GM10847 (cell line): Measurements from ENCODE around the gene AAMP.
A peak's percentile ranks its signal among the peaks of the same experiment; 100 is the strongest.

ENCODE experiments used
- POLR2A ChIP-seq: IDR thresholded peaks from 2 replicates; pipeline ENCODE4 v1.6.1; 2011; ENCODE audit not compliant: insufficient read length; ENCODE audit errors: extremely low read depth

AAMP gene

DNA sequence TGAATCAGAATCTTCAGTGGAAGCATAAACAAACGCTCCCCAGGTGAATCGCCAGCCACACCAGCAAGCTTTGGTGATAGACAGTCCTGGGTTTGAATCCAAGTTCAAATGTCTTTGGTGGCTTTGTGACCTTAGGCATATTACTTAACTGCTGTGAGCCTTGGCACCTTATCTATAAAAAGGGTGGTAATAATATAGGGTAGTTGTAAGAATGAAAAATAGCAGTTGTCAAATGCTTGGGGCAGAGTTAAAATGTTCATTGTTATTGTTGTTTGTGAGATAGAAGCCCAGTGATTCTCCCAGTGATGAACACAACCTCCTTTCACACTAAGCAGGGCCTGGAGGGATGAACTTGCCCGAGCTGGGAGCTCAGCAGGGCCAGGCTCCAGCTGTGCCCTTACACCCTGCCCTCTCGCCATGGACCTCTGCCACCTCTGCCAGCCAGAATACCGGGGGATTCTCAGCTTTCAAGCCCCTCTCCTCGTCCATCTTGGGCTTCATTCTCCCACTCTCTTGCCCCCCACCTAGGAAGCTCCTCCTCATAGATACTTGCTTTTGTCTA lies 28.5 kb upstream of the AAMP start:
- TF ChIP-seq POLR2A = no peak

DNA sequence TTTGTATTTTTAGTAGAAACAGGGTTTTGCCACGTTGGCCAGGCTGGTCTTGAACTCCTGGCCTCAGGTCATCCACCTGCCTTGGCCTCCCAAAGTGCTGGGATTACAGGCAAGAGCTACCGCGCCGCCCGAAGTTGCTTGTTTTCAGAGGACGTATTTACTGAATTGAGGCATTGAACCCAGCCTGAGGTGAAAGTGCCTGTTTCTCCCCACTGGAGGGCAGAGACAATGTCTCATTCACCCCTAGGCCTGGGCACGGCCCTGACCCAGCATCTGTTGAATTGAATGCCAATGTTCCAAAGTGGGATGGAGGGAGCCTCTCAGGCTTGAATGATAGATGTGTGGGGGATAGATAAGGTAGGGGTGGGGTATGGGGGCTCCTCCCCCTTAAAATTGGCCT lies 26.9 kb upstream of the AAMP start:
- TF ChIP-seq POLR2A = no peak

DNA sequence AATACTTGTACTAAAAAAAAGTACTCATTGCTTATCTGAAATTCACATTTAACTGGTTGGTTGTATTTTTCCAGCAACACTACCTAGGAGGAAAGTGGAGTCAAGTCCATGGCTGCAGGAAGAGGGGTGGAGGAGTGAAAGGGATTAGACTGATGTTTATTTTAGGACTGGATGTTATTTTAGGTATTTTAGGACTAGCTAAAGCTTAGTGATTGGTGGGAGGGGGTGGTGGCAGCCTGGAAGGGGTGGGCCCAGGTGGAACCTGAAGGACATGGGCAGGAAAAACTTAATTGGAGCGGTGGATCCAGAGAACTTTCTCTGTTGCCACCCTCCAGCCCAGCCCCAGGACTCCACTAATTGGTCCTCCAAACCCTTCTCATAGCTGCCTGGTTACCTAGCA lies 26.3 kb upstream of the AAMP start:
- TF ChIP-seq POLR2A = no peak

DNA sequence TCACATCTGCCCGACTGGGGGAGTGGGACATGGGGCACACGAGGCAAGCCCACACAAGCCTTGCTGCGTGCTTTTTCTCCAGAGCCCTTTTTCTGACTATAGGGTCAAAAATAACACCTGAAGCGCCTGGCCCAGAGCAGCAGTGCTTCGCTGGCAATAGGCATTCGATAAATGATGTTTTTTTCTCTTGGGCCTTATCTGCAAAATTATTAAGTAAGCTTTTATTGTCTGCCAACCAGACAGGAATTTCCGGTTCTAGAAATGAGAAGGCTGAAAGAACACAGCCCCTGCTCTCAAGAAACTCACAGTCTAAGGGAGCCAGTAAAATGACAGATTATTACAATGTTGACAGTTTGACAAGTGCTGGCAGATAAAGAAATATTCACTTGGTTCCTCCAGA lies 25.1 kb upstream of the AAMP start:
- no peak for TF ChIP-seq POLR2A

GRCh38 chr2:218294430-218295022 lies 24.6 kb upstream of the AAMP start:
- no peak for TF ChIP-seq POLR2A

DNA sequence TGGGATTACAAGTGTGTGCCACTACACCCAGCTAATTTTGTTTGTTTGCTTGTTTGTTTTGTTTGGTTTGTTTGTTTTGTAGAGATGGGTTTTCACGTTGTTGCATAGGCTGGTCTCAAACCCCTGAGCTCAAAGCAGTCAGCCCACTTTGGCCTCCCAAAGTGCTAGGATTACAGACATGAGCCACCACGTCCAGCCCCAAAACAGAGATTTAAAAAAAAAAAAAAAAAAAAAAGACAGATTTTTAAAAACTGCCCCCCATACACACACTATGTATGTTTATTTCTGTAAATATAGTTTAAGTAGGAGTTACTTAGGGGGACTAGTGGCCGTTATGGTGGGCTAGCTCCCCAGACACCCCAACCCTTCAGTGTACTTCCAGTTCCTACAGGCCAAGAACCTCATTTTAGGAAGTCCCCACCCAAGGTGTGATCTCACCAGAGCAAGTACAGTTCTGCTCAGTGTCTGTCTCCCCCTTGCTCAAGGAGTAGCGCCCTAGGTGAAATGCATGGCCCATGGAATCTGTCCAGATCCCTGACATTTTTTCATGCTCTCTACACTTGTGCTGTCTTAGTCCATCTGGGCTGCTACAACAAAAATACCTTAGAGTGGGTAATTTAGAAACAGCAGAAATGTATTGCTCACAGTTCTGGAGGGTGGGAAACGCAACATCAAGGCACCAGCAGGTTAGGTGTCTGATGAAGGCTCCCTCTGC lies 23.9 kb upstream of the AAMP start:
- TF ChIP-seq POLR2A = no peak

GRCh38 chr2:218292048-218293014 lies 22.4 kb upstream of the AAMP start, which contains the start of gene TMBIM1:
TSS of gene TMBIM1 (minus strand) at chr2:218292503. CDS start at chr2:218282141, 10,362 bp downstream.
- peak; percentile 33 for TF ChIP-seq POLR2A

DNA sequence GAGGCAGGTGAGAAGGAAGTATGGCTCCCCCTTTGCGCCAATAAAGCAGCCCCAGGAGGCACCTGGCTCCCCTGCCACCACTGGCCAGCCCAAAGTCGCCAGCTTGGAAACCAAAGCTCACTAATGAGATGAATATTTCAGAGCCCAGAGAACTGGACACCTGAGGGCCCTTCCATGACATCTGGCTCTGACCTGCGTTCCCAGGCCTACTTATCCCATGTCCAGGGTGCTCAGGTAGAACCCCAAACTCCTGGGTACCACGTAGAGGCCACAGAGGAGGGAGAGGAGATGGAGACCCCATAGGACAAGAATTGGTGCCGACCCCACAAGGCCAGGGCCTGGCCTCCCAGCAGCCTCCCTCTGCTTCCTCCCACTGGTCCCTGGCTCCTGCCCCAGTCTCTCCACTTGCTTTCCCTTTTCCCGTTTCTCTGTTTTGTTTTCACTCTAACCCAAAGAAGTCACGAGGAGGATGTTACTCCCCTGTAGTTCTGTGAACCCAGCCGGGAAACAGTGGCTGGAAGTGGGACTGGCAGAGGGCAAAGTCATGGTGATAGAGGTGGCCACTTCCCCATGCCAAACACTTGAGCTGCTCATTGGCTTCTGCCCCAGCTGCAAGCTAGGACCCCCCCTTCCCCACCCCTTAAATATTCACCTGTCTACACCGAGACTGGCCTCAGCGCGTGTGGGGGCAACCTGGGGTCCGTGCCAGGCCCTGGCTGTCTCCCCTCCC lies 21.5 kb upstream of the AAMP start:
- no peak for TF ChIP-seq POLR2A

GRCh38 chr2:218290316-218291261 lies 20.7 kb upstream of the AAMP start:
- no peak for TF ChIP-seq POLR2A

DNA sequence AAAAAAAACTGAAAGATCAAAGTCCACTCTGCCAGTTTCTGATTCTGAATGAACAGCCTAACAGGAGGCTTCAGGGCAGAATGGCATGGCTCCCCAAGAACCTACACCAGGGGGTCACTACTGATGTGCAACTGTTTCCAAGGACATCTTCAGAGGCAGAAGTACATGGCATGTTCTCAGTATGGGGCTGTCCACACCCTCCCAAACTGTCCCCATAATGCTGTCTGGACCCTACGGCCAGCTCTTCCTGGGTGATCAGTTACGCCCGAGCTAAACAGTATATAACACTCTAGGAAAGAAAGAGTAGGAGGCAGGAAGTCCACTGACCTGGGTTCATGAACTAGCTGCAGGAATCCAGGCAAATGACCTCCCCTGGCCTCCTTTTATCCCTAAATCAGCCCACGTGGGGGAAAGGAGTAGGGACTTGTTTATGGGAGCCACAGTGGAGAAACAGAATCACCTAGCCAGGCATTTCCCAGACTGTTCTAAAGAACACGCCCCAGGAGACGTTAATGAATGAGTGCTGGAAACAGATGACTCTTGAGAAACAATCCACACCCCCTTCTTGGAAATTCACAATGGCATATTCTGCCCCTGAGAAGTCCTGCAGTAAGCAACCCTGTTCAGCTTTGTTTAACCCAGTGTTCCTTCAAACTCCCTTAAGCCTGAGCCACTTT lies 19.8 kb upstream of the AAMP start:
- no peak for TF ChIP-seq POLR2A

DNA sequence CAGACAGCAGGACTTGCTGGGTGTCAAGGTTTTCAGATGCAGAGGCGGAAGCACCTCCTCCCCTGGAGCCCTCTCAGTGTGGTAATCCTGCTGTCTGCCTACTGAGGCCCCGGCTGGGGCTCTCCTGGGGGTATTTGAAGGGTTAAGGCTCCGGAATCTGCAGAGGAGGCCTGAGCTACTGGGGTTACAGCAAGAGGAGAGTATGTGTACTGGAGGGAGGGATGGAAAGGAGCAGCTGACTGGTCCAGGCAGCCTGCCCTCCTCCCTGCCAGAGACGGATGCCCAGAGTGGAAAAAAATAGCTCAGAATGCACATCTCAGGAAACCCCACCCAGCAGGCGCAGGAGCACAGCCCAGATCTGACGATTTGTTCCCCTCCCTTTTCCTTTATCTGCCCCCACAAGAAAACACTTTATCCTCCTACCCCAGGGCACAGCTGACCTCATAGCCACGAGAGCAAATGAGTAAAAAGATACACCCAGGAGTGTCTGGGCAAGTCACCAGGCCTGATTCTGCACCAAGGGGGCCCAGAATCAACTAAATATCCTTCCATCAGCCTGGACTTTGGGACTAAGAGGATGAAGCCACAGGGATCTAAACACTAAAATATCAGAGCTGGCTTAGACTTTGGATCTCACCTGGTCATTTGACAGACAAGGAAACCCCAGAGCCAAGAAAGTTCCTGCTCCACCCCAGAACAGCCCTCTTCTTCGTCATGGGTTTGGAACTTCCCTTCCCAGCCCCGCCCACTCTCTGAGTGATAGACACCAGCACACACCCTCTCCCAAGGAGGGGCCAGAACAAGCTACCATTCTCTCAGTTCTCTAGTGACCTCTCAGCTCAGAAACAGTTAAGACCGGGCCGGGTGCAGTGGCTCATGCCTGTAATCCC lies 16.9 kb upstream of the AAMP start:
- no peak for TF ChIP-seq POLR2A

DNA sequence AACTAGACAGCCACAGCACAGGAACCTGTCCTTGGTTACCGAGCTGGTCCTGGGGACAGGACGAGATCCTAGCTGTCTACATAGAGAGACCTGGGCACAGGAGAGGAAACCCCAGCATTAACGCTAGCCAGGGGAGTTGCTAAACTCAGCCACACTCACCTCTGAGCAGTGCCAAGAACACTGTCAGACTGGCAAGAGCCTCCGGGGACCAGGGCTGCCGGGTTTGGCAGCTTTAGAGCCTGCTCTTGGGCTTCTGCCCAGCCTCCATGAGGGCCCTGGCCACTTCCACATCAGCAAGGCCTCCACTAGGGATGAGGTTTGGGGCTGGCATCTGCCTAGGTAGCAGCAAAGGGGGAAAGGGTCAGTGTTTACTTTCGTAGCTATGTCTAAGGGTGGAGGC lies 15.7 kb upstream of the AAMP start:
- no peak for TF ChIP-seq POLR2A

GRCh38 chr2:218284106-218284811 lies 14.3 kb upstream of the AAMP start:
- TF ChIP-seq POLR2A = no peak
